NOMO-1 treated with DMSO at 0.1 percent for 48 hours (cell line): Measurements from ENCODE around the gene EFL1.

ENCODE experiments used
- DNase-seq: peaks from one replicate; lab custom pipeline; 2025; ENCODE audit not compliant: unreplicated experiment; lab: John Stamatoyannopoulos, UW

EFL1 gene

GRCh38 chr15:82165948-82166376 lies 96.6 kb downstream of the EFL1 start:
- no peak for DNase-seq

- no peak for DNase-seq
Measured at GRCh38 chr15:82159922-82160321, 102.6 kb downstream of the EFL1 start.

GRCh38 chr15:82158811-82159210 lies 103.7 kb downstream of the EFL1 start:
- no peak for DNase-seq

GRCh38 chr15:82150645-82151044 lies 111.9 kb downstream of the EFL1 start:
- no peak for DNase-seq

DNA sequence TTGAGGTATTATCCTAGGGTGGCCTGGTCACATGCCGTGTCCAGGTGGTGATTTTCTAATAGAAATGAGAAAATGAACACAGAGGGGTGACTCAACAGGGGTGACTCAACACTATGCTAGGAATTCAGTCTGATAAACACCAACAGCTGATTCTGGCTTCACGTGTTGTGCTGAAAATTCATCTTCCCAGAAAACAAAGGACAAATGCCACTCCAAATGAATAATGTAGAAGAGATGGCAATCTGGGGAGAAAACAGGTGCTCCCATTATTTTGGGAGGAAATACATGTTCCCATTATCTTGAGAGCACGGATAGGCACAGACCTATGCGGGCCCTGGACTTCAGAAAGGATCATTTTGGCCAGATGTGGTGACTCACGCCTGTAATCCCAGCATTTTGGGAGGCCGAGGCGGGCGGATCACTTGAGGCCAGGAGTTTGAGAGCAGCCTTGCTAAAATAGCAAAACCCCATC lies 115.5 kb downstream of the EFL1 start:
- DNase-seq: no peak

DNA sequence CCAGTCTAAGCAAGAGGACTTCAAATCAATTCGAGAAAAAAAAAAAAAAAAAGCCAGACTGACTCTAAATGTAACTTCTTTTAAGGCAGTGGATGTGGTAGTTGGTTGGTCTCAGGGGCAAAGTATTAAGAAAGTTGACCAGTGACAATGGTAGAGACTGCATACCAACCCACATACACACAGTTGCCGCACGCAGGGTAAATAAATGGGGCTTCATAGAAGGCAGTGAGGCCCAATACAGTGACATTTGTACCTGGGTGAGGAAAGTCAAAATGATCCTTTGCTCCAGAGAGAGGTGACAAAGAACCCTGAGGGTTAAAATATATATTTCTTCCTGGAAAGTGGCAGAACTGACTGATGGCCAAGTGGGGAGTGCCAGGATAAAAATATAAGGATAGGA lies 116.0 kb downstream of the EFL1 start:
- DNase-seq: no peak

DNA sequence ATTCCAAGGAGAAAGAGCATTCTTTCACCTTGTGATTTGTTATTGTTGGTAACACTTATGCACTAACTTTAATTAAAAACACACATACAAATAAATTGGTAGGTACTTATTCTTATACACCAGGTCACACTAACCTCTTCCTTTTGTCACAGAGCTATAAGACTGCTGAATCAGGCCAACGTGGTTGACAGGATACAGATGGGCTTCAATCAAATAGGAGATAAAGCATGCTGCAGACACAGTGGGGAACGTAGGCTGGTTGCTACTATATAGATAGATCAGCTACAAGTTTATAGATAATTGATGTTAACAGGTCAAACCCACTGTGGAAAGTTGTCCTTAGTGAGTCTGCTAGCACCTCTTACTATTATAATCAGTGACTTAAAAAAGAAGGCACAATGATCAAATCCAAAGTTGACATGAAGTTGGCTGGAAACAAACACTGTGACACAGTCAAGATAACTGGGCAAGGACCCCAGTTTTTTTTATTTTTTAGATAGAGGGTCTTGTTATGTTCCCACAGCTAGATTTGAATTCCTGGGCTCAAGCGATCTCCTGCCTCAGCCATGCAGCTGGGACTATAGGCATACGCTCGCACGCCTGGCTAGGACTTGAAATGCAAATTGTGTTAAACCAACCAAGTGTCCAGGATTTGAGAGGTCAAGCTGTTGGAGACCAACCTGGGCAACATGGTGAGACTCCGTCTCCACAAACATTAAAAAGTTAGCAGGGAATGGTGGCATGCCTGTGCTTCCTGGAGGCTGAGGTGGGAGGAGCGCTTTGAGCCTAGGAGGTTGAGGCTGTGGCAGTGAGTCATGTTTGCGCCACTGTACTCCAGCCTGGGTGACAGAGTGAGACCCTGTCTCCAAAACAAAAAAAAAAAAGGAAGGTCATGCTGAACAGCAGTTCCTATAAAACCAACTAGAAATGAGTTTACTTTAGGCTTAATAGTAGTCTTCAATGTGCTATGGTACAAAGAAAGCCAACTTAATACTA lies 118.8 kb downstream of the EFL1 start:
- DNase-seq: no peak

DNA sequence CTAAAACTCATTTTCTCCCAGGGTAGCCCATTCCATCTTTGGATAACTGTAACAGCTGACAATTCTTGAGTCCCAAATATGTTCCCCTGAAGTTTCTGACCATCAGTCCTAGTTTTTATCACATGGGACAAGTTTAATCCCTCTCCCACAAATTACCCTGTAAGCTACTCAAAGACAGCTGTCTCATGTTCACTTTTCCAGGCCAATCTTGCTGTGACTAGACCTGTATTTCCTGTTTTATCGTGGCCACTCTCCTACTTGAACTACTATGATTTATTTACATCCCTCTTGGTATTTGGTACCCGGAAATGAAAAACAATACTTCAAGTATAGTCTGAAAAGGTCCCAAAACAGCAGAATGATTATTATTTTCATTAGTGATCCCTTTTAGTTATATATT lies 121.6 kb downstream of the EFL1 start:
- no peak for DNase-seq

- DNase-seq: peak; percentile 22
Measured at GRCh38 chr15:82139823-82140268, 122.7 kb downstream of the EFL1 start.

DNA sequence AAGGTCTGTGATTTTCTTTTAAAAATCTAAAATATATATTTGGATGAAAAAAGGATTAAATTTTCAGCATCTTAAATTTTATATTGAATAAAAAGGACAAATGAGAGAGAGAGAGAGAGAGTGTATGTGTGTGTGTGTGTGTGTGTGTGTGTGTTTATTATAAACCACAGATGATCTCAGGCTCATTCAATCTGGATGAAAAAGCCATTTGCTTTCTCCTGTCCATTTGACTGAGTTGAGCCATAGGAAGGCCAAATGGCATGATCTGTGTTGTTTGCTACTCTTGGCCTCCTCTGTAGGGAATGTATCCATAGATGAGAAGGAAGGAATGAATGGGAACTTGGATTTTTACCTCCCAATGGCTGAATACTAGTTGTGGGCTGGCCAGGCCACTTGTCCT lies 124.2 kb downstream of the EFL1 start:
- DNase-seq: no peak

DNA sequence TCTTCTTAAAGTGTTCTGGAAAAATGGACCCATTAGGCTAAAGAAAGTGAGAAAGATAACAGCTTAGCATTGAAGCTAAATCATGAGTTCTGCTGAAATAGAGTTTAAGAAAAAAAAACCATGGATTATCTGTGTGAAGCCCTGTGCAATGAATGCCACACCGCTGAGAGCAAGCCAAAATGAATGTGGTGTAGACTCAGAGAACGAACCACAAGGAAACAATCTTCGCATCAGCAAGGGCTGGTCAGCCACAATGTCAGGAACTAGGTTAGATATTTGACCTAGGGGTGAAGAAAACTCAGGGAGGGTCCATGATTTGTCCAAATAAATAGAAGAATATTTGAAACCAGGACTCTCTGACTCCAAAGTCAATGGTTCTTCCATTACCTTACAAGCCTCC lies 125.3 kb downstream of the EFL1 start:
- DNase-seq: no peak

GRCh38 chr15:82136120-82136519 lies 126.4 kb downstream of the EFL1 start:
- DNase-seq: no peak

DNA sequence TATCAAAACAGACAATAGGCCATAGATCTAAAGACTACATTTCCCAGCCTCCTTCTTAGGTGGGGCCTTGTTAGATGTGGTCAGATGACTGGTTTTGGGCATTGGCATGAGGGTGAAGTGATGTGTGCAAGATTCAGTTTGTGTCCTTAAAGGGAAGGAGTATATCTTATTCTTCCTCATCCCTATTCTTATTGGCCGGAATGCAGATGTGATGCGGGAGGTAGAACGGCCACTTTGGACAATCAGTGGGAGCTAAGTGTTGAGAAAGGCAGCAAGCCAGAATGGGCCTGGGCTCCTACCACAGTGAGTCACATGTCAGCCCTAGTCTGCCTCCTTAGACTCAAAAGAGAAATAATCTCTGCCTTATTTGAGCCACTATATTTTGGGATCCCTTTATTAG lies 126.9 kb downstream of the EFL1 start:
- no peak for DNase-seq

DNA sequence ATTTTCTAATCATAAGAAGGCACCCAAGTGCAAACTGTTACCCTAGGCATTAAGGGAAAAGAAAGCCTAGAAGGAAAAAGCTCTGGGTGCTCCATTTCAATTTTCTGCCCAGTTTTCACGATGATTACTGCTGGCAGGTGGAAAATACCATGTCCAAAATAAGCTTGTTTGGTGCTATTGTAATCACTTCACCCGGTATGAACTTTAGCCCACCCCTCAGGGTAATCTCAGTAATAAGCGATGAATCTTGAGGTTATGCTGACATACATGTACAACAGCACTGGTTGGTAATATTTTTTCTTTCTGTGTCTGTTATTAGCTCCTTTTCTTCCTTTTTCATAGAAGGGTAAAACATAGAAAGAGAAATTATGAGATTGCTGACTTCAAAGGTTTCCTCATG lies 128.1 kb downstream of the EFL1 start:
- no peak for DNase-seq

DNA sequence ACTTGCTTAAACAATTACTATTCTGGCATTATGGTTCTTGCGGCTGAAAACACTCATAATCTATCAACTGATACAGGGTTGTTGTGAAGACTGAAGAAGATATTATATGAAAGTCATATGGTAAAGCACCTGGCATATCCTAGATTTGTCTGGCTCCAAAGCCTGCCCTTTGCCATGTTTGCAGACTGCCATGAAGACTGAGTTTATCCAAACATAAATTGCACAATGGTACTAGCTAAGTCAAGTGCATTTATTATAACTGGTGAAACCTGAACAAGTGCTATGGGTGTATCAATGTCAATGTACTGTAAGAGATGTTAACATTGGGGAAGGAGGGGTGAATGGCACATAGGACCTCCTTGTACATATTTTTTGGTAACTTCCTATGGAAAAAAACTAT lies 129.3 kb downstream of the EFL1 start:
- DNase-seq: no peak

DNA sequence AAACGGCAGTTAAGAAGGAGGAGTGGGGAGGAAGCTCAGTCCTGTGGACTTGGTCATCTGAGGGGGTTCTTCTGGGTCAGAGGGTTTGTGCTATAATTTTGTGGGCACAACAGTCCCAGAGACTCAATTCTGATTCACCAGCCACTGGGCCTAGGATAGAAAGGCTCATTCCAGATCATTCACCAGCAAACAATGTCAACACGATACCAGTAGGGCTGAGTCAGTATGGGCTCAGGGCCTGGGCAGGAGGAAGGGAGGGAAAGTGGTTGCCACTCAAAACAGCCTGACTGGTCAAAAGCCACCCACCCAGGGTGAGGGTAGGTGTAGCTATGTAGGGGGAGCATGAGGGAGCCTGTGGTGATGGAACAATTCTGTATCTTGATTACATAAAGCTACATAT lies 129.8 kb downstream of the EFL1 start:
- no peak for DNase-seq

GRCh38 chr15:82132096-82132495 lies 130.4 kb downstream of the EFL1 start:
- no peak for DNase-seq

DNA sequence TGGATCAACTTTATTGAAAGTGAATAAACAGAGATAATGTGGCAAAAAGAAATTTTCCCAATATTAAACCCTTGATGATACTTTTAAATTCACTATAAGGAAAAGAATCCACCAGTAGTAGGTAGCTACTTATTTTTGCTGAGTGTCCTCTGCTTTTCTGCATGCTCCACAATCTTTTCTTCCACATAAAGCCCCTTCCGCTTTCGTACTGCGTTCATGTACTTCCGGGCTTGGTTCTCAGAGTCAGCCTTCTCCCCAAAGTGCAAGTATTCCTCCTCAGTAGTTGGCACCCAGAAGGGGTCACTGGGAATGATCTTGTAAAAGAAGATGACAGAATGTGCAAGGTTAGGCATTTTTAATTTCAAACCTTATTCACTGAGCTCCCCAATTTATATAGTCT lies 132.3 kb downstream of the EFL1 start:
- DNase-seq: no peak

- no peak for DNase-seq
Measured at GRCh38 chr15:82129761-82130160, 132.8 kb downstream of the EFL1 start.

- DNase-seq: no peak
Measured at GRCh38 chr15:82129149-82129692, 133.3 kb downstream of the EFL1 start.

DNA sequence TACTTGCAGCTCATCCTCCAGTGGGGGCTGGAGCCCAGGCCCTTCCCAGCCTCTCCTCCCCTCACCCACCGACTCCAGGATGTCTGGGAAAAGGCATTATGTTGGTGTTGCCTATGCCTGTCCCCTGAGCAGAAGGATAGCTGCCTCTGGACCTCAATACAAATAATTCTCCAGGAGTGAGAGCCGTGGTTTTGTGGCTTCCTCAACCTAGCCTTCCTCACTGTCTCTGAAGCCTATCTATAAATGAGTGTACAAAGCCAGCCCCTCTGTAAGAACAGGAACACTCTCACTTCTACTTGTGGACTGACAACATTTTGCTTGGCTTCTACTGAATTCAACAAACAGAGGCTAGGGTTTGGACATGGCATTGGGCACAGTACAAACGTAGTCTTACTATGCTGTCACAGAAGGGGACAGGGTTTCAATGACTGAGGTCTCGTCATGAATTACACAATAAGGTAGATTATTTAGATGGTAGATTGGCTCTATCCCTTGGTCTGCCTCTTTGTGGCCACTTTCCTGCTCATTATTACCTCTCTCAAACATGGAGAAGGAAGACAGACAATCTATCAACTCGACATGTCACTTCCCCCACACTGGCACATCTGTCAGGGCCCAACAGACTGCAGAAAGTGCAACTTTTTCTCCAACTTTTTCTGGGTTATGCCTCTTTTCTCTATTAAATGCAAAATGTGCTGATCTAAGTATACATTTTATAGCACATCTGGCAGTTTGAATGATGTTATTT lies 134.0 kb downstream of the EFL1 start:
- DNase-seq: peak; percentile 7

DNA sequence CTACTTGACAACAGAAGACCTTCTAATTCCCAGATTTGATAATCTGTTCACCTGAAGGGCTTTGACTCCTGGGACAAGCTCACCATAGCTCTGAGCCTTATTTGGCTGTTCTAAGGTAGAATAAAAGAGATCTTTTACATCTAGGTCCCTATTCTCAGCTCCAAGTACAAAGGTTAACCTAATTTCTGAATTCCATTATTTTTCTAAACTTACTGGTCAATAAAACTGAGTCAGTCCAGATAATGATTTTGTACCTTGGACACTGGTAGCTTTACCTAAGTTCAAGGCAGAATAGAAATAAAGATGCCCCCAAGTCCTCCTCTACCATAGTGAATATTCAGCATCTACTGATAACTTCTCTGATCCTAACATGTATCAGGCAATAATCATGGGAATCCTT lies 135.0 kb downstream of the EFL1 start:
- no peak for DNase-seq
